ENCODE data around the gene HADH.

HADH gene

GRCh38 chr4:107993969-107994368, 4.3 kb downstream of the HADH start:
- no peaks in the 10 kb centered on the region for H3K4me1 ChIP-seq
- no peaks in the 10 kb centered on the region for H3K27me3 ChIP-seq (ENCODE audit: control insufficient read depth, insufficient read depth, low read length)
- H3K4me2 ChIP-seq (ENCODE audit: low read length), result no peak overlapping the region
- no peaks in the 10 kb centered on the region for H3K79me2 ChIP-seq
- no peak for TF ChIP-seq CTCF (IDR thresholded peaks at IDR 0.05)
- H2AFZ ChIP-seq, result no peak overlapping the region
- no peaks in the 10 kb centered on the region for H3K36me3 ChIP-seq (ENCODE audit: control insufficient read depth, insufficient read depth, low read length)
- H3K27ac ChIP-seq, result no peak overlapping the region
- no peak overlapping the region for H3K4me3 ChIP-seq (ENCODE audit: low read depth, low read length)
- H3K9ac ChIP-seq, result no peak overlapping the region
- H3K9me3 ChIP-seq (ENCODE audit: control insufficient read depth, low read length), result no peaks in the 10 kb centered on the region

GRCh38 chr4:107994894-107995293, 5.2 kb downstream of the HADH start:
- Histone ChIP-seq H3K4me3 (ENCODE audit: low read depth, low read length) (no peak overlapping the region), H3K79me2 (no peaks in the 10 kb centered on the region), H3K27ac (no peak overlapping the region), H2AFZ (no peak overlapping the region), H3K36me3 (ENCODE audit: control insufficient read depth, insufficient read depth, low read length) (no peaks in the 10 kb centered on the region), H3K4me1 (no peaks in the 10 kb centered on the region), H3K4me2 (ENCODE audit: low read length) (no peak overlapping the region), H3K9ac (no peak overlapping the region), H3K27me3 (ENCODE audit: control insufficient read depth, insufficient read depth, low read length) (no peaks in the 10 kb centered on the region), H3K9me3 (ENCODE audit: control insufficient read depth, low read length) (no peaks in the 10 kb centered on the region)
- no peak for TF ChIP-seq CTCF (IDR thresholded peaks at IDR 0.05)

GRCh38 chr4:107996949-107997788, 7.5 kb downstream of the HADH start:
- H3K9me3 ChIP-seq (ENCODE audit: control insufficient read depth, low read length), result no peaks in the 10 kb centered on the region
- no peak overlapping the region for H3K9ac ChIP-seq
- H3K36me3 ChIP-seq (ENCODE audit: control insufficient read depth, insufficient read depth, low read length), result no peaks in the 10 kb centered on the region
- no peak overlapping the region for H3K4me3 ChIP-seq (ENCODE audit: low read depth, low read length)
- H3K27ac ChIP-seq, result no peak overlapping the region
- no peaks in the 10 kb centered on the region for H3K79me2 ChIP-seq
- H3K4me1 ChIP-seq, result no peaks in the 10 kb centered on the region
- no peaks in the 10 kb centered on the region for H3K27me3 ChIP-seq (ENCODE audit: control insufficient read depth, insufficient read depth, low read length)
- H2AFZ ChIP-seq, result no peak overlapping the region
- no peak overlapping the region for H3K4me2 ChIP-seq (ENCODE audit: low read length)
- no peak for TF ChIP-seq CTCF (IDR thresholded peaks at IDR 0.05)

GRCh38 chr4:107997794-107998193, 8.1 kb downstream of the HADH start:
- Histone ChIP-seq H3K4me1 (no peaks in the 10 kb centered on the region), H3K36me3 (ENCODE audit: control insufficient read depth, insufficient read depth, low read length) (no peaks in the 10 kb centered on the region), H2AFZ (no peak overlapping the region), H3K79me2 (no peaks in the 10 kb centered on the region), H3K27me3 (ENCODE audit: control insufficient read depth, insufficient read depth, low read length) (no peaks in the 10 kb centered on the region), H3K9ac (no peak overlapping the region), H3K9me3 (ENCODE audit: control insufficient read depth, low read length) (no peaks in the 10 kb centered on the region), H3K4me2 (ENCODE audit: low read length) (no peak overlapping the region), H3K27ac (no peak overlapping the region), H3K4me3 (ENCODE audit: low read depth, low read length) (no peak overlapping the region)
- TF ChIP-seq CTCF (IDR thresholded peaks at IDR 0.05), result no peak
